Upper lobe of left lung (tissue), 6 donors: ENCODE data around the gene GET3. TPM values are rescaled to one million over a fixed set of nuclear protein-coding genes. Genes with fewer than 3 reads are reported as not detected.

Source experiments
- ATAC-seq, 2 donors: fragments of 200-7000 bp; cut with Tn5 transposase; one replicate each; pipeline ENCODE4 v1.9.1; 2022; ENCODE audit warnings: mild to moderate bottlenecking in 2 of 2, moderate library complexity in 2 of 2; ENCODE audit not compliant: low FRiP score in 2 of 2
- DNase-seq, 2 donors: peaks; one replicate each; pipeline ENCODE4 v3.0.0-alpha.2; 2019 to 2020
- H3K27ac ChIP-seq, 4 donors: fragments of 200-600 bp; sonication (generic); one replicate each; pipeline ENCODE4 v1.5.1; 2016 to 2019
- H3K27me3 ChIP-seq, 4 donors: fragments of 200-600 bp; sonication (generic); one replicate each; pipeline ENCODE4 v1.5.1; 2017 to 2019
- H3K36me3 ChIP-seq, 4 donors: fragments of 200-600 bp; sonication (generic); one replicate each; pipeline ENCODE4 v1.5.1; 2016 to 2019
- H3K4me1 ChIP-seq, 4 donors: fragments of 200-600 bp; sonication (generic); one replicate each; pipeline ENCODE4 v1.5.1; 2018 to 2019
- H3K4me3 ChIP-seq, 4 donors: fragments of 200-600 bp; sonication (generic); one replicate each; pipeline ENCODE4 v1.5.1; 2017 to 2019; ENCODE audit warnings: mild to moderate bottlenecking in 2 of 4, moderate library complexity in 1 of 4
- H3K9me3 ChIP-seq, 4 donors: fragments of 200-600 bp; sonication (generic); one replicate each; pipeline ENCODE4 v1.5.1; 2018 to 2019
- CTCF ChIP-seq, 6 experiments: fragments of 450-650 bp in 4 of 6; fragments of 200-600 bp in 2 of 6; sonication (generic) in 2 of 6; IDR thresholded peaks; one replicate each; pipeline ENCODE4 v1.5.1; 2016 to 2019; ENCODE audit warnings: antibody characterized with exemption in 6 of 6
- EP300 ChIP-seq, 4 donors: sonication (generic); formaldehyde crosslinking; IDR thresholded peaks; one replicate each; pipeline ENCODE4 v1.5.1; 2017; ENCODE audit warnings: antibody characterized with exemption in 4 of 4, control low read depth in 2 of 4
- POLR2A ChIP-seq, 4 donors: fragments of 450-650 bp; IDR thresholded peaks; one replicate each; pipeline ENCODE4 v1.5.1; 2016 to 2017; ENCODE audit warnings: antibody characterized with exemption in 4 of 4, mild to moderate bottlenecking in 2 of 4
- POLR2AphosphoS5 ChIP-seq, 2 donors: sonication (generic); formaldehyde crosslinking; IDR thresholded peaks; one replicate each; pipeline ENCODE4 v1.5.1; 2017; ENCODE audit warnings: antibody characterized with exemption in 2 of 2
- WGBS, 2 donors: methylation state at CpG; one replicate each; pipeline ENCODE4 v1.1.5; 2017 to 2018; 5-methylcytosine and 5-hydroxymethylcytosine counted together
- total RNA-seq, 6 donors: library from RNA; depleted of rRNA in 4 of 6; stranded (reverse); fragments of >200 nt in 4 of 6; gene quantifications; one replicate each; pipeline versions ENCODE4 v1.1.0 to v1.2.1, GENCODE V29; 2016 to 2021
- donor health status: DM: no; HTN: no; CAD: no; lungs with moderate emphysema.
- donor health status: DM: no; HTN: yes; CAD: no; lungs with severe emphysema.

GET3 gene
- total RNA-seq, 6 donors from 2014 or later = 14.7 to 71.7 (median 49.8) TPM

GRCh38 chr19:12782174-12782423 is 44.8 kb downstream of the GET3 start:
- no peak for TF ChIP-seq CTCF (IDR thresholded peaks at IDR 0.05)
- ATAC-seq (no peak), DNase-seq (peak in 1 of 2 donors; percentile 76)
- H3K4me1 ChIP-seq = peaks cover 74 to 84% (median 76%) of the 10 kb centered on the region in 4 donors
- H3K27me3 ChIP-seq = no peaks in the 10 kb centered on the region
- H3K4me3 ChIP-seq = peak overlapping the region in 3 of 4 donors; percentile 44 to 52 (median 46)
- H3K9me3 ChIP-seq = no peaks in the 10 kb centered on the region
- H3K36me3 ChIP-seq = no peaks in the 10 kb centered on the region
- H3K27ac ChIP-seq = peak overlapping the region; percentile 96 to 100 (median 98)
- WGBS, 2 donors = 3% methylated on average over 5 to 9 of the region's 12 CpGs

GRCh38 chr19:12782424-12783290 is 45.4 kb downstream of the GET3 start:
- Histone ChIP-seq H3K9me3 (no peaks in the 10 kb centered on the region), H3K27me3 (no peaks in the 10 kb centered on the region), H3K4me3 (peak overlapping the region; percentile 18 to 52 (median 45)), H3K36me3 (no peaks in the 10 kb centered on the region), H3K27ac (peak overlapping the region; percentile 96 to 100 (median 98)), H3K4me1 (peaks cover 74 to 85% (median 76%) of the 10 kb centered on the region in 4 donors)
- WGBS, 2 donors = 0 to 1% methylated on average over 10 to 60 of the region's 88 CpGs
- ATAC-seq (peak; percentile 42 to 76), DNase-seq (peak; percentile 85 to 99)
- TF ChIP-seq EP300 (IDR thresholded peaks at IDR 0.05) (peak; percentile 92 to 97 (median 94)), POLR2A (IDR thresholded peaks at IDR 0.05) (peak in 2 of 4 donors; percentile 37 to 87), POLR2AphosphoS5 (IDR thresholded peaks at IDR 0.05) (peak; percentile 89 to 97), CTCF (IDR thresholded peaks at IDR 0.05) (peak in 4 of 6 experiments; percentile 16 to 54 (median 37))

DNA sequence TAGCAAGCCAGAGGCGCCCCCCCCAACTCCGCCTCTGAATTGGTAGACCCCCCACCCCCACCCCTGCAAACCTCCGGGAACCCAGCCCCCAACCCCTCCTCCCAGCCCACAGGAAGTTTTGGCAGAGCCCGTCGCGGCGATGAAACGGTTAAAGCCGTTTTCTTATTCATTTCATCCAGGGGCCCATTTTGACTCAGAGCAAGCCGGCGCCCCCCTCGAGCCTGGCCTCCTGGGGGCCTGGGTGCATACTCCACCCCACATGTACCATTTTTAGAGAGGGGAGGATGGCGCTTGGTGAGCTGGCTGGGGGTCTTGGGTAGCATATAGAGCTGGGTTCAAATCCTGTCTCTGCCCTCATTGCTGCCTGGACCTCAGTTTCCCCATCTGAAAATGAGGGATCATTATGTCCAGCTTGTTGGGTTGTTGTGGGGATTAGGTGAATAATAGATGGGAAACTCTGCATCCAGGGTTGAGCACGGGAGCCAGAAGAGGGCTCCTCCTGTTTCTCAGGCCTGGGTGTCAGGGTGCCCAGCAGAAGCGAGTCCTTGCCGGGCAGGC is 46.1 kb downstream of the GET3 start:
- TF ChIP-seq CTCF (IDR thresholded peaks at IDR 0.05) = peak in 2 of 6 experiments; percentile 6 to 12
- TF ChIP-seq EP300 (IDR thresholded peaks at IDR 0.05) = no peak
- DNase-seq (no peak), ATAC-seq (peak in 1 of 2 donors; percentile 0)
- H3K9me3 ChIP-seq = no peaks in the 10 kb centered on the region
- no peaks in the 10 kb centered on the region for H3K36me3 ChIP-seq
- no peaks in the 10 kb centered on the region for H3K27me3 ChIP-seq
- 8 to 9% methylated on average over 6 to 15 of the region's 16 CpGs for WGBS, 2 donors
- peaks cover 77 to 86% (median 80%) of the 10 kb centered on the region in 4 donors for H3K4me1 ChIP-seq
- peak overlapping the region; percentile 18 to 52 (median 45) for H3K4me3 ChIP-seq
- H3K27ac ChIP-seq = peak overlapping the region; percentile 96 to 100 (median 98)

DNA sequence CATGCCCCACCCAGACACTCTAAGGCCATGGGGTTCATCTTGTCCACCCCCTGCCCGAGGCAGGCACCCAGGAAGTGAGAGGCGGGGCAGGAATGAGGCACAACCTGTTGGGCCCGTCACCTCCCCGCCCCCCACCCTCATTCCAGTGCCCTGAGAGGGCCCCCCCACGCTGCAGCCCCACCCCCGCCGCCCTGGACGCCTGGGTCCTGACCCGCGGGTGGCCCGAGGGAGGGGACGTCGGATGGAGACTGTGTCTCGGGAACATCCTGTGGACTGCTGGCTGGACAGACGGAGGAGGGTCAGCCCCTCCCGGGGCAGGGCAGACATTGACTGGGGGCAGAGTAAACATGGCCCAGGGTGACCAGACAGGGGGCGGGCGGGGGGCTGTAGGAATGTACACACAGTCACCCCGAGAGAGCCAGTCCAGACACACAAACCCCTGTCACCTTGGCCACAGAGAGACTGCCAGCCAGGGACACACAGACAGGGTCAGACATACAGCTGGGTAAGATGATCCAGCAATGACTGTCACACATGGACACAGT is 46.6 kb downstream of the GET3 start:
- Histone ChIP-seq H3K9me3 (no peaks in the 10 kb centered on the region), H3K27ac (peak overlapping the region; percentile 96 to 100 (median 98)), H3K36me3 (no peaks in the 10 kb centered on the region), H3K27me3 (no peaks in the 10 kb centered on the region), H3K4me1 (peaks cover 77 to 86% (median 80%) of the 10 kb centered on the region in 4 donors), H3K4me3 (peak overlapping the region in 2 of 4 donors; percentile 44 to 46)
- ATAC-seq (peak; percentile 1 to 16), DNase-seq (peak; percentile 90)
- TF ChIP-seq POLR2A (IDR thresholded peaks at IDR 0.05) (peak in 1 of 4 donors; percentile 42), EP300 (IDR thresholded peaks at IDR 0.05) (peak in 3 of 4 donors; percentile 39 to 84 (median 69)), POLR2AphosphoS5 (IDR thresholded peaks at IDR 0.05) (peak; percentile 76 to 84), CTCF (IDR thresholded peaks at IDR 0.05) (no peak)
- 19 to 33% methylated on average over 4 to 13 of the region's 19 CpGs for WGBS, 2 donors
